ENCODE results near the gene XPR1.
A peak's percentile ranks its signal among the peaks of the same experiment; 100 is the strongest.
"Not testable (repeated sequence)": the region's sequence is repeated elsewhere in the genome, so short reads cannot be mapped to it uniquely, and the experiment has no call there.

Gene XPR1

GRCh38 chr1:180841415-180841814 is 209.6 kb downstream of the XPR1 start:
- DNase-seq (ENCODE audit: low read depth in 2 of 2), result no peak

GRCh38 chr1:180842052-180842451 is 210.2 kb downstream of the XPR1 start:
- DNase-seq (ENCODE audit: low read depth in 2 of 2), result no peak

GRCh38 chr1:180842491-180843275 is 210.9 kb downstream of the XPR1 start:
- no peak for DNase-seq (ENCODE audit: low read depth in 2 of 2)

GRCh38 chr1:180845352-180845751 is 213.5 kb downstream of the XPR1 start:
- no peak for DNase-seq (ENCODE audit: low read depth in 2 of 2)

- no peak for DNase-seq (ENCODE audit: low read depth in 2 of 2)
Measured at GRCh38 chr1:180848191-180848590, 216.4 kb downstream of the XPR1 start.

GRCh38 chr1:180849031-180849775 is 217.4 kb downstream of the XPR1 start:
- no peak for DNase-seq (ENCODE audit: low read depth in 2 of 2)

- no peak for DNase-seq (ENCODE audit: low read depth in 2 of 2)
Measured at GRCh38 chr1:180851995-180852887, 220.4 kb downstream of the XPR1 start.

GRCh38 chr1:180854001-180854400 is 222.2 kb downstream of the XPR1 start:
- DNase-seq (ENCODE audit: low read depth in 2 of 2), result no peak

- no peak for DNase-seq (ENCODE audit: low read depth in 2 of 2)
Measured at GRCh38 chr1:180854456-180854855, 222.6 kb downstream of the XPR1 start.

GRCh38 chr1:180857947-180858725 is 226.3 kb downstream of the XPR1 start:
- not testable (repeated sequence) for DNase-seq (ENCODE audit: low read depth in 2 of 2)

- DNase-seq (ENCODE audit: low read depth in 2 of 2), result no peak
Measured at GRCh38 chr1:180859306-180859705, 227.5 kb downstream of the XPR1 start.

GRCh38 chr1:180860535-180860934 is 228.7 kb downstream of the XPR1 start:
- no peak for DNase-seq (ENCODE audit: low read depth in 2 of 2)

GRCh38 chr1:180862305-180862704 is 230.5 kb downstream of the XPR1 start:
- no peak for DNase-seq (ENCODE audit: low read depth in 2 of 2)

- DNase-seq (ENCODE audit: low read depth in 2 of 2), result peak in 1 of 2 donors; percentile 1
Measured at GRCh38 chr1:180863158-180863775, 231.4 kb downstream of the XPR1 start.

- DNase-seq (ENCODE audit: low read depth in 2 of 2), result no peak
Measured at GRCh38 chr1:180881806-180882509, 250.1 kb downstream of the XPR1 start.

- DNase-seq (ENCODE audit: low read depth in 2 of 2), result no peak
Measured at GRCh38 chr1:180884588-180885300, 252.9 kb downstream of the XPR1 start.

GRCh38 chr1:180886338-180886737 is 254.5 kb downstream of the XPR1 start:
- DNase-seq (ENCODE audit: low read depth in 2 of 2), result no peak

GRCh38 chr1:180887841-180888240 is 256.0 kb downstream of the XPR1 start:
- no peak for DNase-seq (ENCODE audit: low read depth in 2 of 2)

GRCh38 chr1:180888870-180889269 is 257.0 kb downstream of the XPR1 start:
- DNase-seq (ENCODE audit: low read depth in 2 of 2), result no peak

GRCh38 chr1:180889325-180889724 is 257.5 kb downstream of the XPR1 start:
- no peak for DNase-seq (ENCODE audit: low read depth in 2 of 2)

All from stimulated activated CD4-positive, alpha-beta T cell treated with anti-CD3 and anti-CD28 coated beads, Interleukin-4, amount 100 ng/mL, for 48 hours (primary cell).